Amniotic stem cell (primary cell): ENCODE data around the gene ACTN2.

Experiments
- DNase-seq: peaks from one replicate; lab custom pipeline; 2025; lab: John Stamatoyannopoulos, UW

The ACTN2 gene

DNA sequence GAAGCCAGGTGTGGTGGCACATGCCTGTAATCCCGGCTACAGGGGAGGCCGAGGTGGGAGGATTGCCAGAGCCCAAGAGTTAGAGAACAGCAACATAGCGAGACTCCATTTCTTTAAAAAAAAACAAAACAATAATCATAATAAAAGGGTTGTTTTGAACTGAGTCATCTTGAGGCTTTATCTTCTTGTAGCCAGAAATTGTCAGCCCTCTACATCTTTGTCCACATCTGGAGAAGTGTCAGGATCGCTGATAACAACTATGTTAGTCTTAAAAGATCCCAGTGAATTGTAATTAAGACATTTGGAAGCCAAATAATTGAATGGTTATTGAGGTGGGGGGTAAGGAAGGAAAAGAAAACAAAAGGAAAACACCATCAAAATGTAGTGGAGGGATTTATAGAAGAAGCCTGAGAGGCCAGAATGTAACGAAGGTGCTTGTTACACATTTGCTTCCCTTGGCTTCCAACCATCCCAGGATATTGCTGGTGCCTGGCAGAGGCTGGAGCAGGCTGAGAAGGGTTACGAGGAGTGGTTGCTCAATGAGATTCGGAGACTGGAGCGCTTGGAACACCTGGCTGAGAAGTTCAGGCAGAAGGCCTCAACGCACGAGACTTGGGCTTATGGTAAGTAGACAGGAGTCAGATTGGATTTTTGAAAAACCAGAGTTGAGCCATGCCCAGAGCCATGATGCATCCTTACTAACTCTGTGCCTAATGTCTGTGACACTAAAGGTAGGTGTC, 56.3 kb downstream of the ACTN2 start:
- no peak for DNase-seq

- DNase-seq = no peak
These were observed 58.2 kb downstream of the ACTN2 start for GRCh38 chr1:236744533-236744932.

- DNase-seq = no peak
These were observed 60.5 kb downstream of the ACTN2 start for GRCh38 chr1:236746785-236747184.

GRCh38 chr1:236747311-236747985, 61.1 kb downstream of the ACTN2 start:
- no peak for DNase-seq

DNA sequence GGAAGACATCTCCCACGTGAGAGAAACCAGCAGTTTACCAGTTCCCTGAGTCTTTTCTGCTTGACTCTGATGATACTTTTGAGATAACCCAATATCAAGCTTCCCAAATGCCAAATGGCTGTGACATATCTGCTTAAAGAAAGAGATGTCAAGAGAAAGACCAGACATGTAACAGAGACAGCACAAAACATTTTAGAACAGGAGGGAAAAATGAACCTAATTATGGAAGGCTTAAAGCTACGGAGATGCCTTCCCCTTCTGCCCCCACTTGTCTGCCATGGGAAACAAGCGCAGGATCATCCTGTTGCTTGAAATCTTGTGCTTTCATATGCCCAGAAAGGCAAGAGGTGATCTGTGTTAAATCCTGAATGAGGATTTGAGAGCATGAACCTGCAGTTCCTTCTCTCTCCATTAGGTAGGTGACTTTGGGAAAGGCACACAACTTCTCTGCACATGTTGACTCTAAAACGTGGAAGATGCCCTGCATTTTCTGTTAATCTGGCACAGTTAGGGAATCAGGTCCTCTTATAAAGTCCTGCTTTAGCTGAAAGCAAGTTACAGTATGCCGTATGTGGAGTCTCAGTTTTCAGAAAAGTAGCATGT, 62.1 kb downstream of the ACTN2 start:
- no peak for DNase-seq

DNA sequence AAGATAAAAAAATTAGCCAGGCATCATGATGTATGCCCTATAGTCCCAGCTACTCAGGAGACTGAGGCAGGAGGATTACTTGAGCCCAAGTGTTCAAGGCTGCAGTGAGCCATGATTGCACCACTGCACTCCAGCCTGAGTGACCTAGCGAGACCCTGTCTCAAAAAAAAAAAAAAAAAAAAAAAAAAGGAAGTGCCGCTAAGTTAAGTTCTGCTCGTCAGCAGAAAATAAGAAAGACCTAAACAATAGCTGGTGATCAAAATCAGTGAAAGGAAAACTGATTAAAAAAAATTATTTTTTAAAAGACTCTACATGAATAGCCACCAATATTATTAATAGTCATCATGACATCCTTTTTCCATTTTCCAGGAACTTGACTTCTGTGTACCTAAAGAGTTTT, 64.6 kb downstream of the ACTN2 start:
- DNase-seq = no peak

GRCh38 chr1:236751385-236751784, 65.1 kb downstream of the ACTN2 start:
- no peak for DNase-seq

- no peak for DNase-seq
These were observed 65.6 kb downstream of the ACTN2 start for GRCh38 chr1:236751935-236752334.

DNA sequence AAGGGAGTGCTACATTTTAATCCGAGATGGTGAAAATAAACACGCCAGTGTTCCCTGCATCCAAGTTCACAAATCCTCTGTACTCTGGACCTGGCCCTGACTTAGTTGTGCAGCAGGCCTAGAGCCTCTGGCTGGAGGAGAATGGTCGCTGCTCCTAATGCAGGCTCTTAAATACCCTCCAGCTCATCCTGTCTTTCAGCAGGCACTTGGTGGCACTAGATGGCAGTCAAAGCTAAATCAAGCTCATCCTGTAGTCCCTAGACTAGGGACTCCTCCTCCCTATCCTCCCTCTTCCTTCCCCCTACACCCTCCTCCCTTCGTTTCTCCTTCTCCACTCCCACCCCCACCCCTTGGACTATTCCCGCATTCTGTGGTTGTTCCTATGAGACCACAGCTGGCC, 67.2 kb downstream of the ACTN2 start:
- no peak for DNase-seq

GRCh38 chr1:236753964-236754363, 67.7 kb downstream of the ACTN2 start:
- no peak for DNase-seq

DNA sequence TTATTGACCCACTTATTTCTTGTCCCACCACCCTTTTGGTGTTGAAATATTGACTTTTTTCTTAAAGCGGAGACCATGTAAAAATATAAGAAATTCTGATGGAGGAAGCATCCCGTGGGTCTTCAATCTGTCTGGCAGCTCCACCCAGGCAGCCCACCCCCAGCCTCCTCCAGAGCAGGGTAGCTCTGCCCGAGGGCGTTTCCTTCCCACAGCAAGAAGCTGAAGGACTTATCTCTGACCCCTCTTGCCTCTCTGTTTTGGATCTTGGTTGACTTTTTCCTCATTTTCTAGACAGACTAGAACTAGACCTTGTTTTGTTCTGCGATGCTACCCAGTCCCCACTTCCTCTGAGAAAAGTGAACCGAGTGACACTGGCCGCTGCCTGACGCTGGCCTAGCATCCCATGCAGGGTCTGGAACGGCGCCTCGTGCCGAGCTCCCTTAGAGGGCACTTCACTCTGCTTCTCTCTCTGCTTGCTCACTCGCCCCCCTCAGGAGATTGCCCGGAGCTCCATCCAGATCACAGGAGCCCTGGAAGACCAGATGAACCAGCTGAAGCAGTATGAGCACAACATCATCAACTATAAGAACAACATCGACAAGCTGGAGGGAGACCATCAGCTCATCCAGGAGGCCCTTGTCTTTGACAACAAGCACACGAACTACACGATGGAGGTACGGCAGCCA, 68.4 kb downstream of the ACTN2 start:
- DNase-seq = no peak

GRCh38 chr1:236757640-236758039, 71.3 kb downstream of the ACTN2 start:
- no peak for DNase-seq

DNA sequence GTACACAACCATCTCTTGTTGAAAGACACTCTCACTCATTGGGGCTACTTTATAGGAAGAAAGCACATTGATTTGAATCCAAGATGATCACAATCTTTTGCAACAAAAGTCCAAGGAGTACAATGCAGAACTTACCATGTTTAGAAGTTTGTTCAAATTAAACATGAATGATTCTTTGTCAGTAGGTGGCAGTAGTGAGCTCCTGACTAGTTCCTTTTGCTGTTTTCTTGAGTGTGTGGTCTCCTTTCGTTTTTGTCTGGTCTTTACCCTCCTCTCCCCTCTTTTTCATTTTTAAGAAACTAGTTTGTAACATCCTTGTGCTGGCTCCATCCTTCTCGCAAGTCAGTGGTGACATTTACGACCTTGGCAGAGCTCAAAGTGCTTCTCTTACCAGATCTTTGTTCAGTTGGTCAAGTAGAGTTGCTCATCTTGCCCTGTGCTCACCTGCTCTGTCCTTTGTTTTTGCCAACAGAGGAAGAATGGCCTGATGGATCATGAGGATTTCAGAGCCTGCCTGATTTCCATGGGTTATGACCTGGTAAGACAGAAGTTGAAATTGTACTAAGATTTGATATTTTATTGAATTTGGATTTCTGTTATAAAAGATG, 73.1 kb downstream of the ACTN2 start:
- DNase-seq = peak; percentile 30

DNA sequence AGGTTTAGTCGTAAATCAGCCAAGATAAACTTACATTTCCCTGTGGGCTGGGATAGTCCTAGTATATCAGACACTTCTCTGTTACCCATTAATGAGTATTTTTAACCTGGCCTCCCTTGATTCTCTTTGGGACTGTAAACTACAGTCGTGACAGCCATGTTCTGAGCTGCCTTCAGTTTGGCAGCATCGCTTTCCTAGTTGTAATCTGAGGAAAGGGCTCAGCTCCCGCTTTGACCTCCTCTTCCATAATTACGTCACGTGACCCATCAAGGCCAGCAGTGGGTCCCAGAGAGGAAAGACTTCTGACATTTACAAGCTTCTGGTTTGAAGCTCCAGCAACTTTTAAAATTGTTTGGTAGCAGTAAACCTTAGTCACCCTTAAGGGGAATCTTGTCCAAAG, 74.2 kb downstream of the ACTN2 start:
- DNase-seq = no peak

DNA sequence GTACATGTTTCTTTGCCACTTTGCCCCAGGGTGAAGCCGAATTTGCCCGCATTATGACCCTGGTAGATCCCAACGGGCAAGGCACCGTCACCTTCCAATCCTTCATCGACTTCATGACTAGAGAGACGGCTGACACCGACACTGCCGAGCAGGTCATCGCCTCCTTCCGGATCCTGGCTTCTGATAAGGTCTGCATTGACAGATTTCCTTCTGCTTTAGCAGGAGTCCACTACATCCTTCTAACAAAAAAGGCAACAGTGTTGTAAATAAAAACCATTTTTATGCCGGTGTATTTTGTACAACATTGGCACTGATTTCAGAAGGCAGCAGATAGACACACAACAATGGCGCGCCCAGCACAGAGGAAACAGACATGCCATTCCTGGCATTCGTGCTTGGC, 74.7 kb downstream of the ACTN2 start:
- DNase-seq = no peak

- DNase-seq = no peak
These were observed 75.3 kb downstream of the ACTN2 start for GRCh38 chr1:236761397-236762132.

DNA sequence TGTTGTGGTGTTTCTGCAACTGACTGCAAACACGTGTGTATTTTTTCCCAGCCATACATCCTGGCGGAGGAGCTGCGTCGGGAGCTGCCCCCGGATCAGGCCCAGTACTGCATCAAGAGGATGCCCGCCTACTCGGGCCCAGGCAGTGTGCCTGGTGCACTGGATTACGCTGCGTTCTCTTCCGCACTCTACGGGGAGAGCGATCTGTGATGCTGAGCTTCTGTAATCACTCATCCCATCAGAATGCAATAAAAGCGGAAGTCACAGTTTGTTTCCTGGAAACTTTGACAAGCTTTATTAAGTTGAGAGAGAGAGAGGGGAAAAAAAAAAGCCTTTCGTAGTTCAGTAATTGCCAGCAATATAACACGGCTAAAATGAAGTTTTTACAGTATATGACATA, 76.1 kb downstream of the ACTN2 start:
- no peak for DNase-seq

DNA sequence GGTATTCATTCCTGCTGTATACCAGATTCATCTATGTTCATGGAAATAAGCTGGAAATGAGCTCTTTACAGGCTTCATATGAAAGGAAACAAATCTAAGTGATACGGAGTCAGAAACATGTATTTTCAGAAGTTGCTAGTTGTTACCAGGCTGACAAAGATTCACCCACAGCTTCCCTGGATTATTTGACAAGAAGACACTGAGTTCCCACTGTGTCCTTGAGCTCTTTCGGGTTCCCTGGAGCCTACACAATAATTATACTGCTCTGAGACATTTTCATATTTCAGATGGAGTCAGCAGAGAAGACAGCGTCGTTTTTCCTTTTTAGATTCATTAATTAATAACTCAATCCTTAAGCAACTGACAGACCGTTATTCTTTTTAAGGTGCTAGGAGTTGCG, 79.5 kb downstream of the ACTN2 start:
- DNase-seq = no peak

DNA sequence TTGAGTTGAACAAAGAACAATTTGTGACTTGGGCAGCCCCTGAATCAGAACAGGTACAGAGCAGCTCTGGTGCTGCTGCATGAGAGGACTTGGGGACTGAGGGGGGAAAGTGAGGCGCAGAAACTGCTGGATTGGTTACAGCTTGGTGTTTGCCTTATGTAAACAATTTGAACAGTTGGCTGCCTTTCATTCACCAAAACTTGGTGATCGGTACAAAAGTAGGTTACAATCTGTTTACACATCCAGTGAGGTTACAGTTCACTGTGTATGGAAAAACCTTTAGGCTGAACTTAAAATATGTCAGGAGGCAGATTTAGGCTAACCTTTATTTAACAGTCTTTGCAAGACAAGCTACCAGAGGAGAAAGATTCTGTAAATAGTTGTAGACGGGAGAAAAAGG, 80.2 kb downstream of the ACTN2 start:
- DNase-seq = no peak

DNA sequence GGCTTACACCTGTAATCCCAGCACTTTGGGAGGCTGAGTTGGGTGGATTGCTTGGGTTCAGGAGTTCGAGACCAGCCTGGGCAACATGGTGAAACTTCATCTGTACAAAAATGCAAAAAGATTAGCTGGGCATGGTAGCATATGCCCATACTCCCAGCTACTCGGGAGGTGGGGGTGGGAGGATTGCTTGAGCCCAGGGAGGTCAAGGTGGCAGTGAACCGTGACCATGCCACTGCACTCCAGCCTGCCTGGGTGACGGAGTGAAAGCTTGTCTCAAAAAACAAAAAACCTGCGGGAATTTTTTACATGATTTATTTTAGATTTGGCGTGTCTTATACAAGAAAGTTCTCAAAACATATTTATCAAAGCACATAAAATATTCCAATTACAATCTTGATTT, 81.0 kb downstream of the ACTN2 start:
- no peak for DNase-seq

DNA sequence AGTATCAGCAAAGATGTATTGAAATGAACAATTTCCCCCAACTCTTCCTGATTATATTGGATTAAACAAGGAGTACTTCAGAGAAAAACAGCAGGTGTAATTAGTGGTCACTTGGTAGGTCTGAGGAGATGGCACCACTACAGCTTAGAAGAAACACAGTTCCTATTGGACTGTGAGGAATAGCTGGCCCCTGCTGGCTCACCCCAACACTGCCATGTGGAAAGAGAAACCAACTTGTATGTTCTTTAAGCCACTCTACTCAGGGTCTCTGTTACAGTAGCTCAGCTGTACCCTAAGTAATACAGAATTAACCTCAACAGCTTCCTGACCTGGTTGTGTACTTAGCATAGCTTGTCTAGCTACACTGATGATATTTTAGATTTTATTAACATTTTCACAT, 82.3 kb downstream of the ACTN2 start:
- no peak for DNase-seq

DNA sequence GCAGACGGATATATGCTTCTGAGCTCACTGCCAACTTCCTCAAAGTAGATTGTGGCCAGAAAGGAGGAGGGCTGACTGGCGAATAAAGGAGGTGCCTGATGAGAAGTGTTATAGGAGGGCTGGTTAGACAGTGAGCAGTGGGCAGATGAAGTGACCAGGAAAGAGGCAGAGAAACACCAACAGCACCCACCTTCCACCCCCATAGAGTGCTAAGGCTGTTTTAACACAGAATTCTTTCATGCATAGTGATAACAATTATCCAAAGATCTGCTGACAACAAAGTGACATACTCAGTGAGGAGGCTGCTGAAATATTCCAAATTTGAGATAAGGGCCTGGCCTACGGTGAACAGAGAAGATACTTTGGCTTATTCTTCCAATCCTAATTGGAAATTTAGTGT, 87.6 kb downstream of the ACTN2 start:
- DNase-seq = no peak
